Esophagus squamous epithelium (tissue), 4 donors: ENCODE results near the gene RAB11FIP3.

ENCODE experiments used
- CTCF ChIP-seq, 6 experiments: fragments of 450-650 bp in 4 of 6; fragments of 200-600 bp in 2 of 6; sonication (generic) in 2 of 6; IDR thresholded peaks; one replicate each; pipeline ENCODE4 v1.5.1; 2016 to 2019; ENCODE audit warnings: antibody characterized with exemption in 6 of 6, mild to moderate bottlenecking in 4 of 6, moderate library complexity in 4 of 6
- POLR2A ChIP-seq, 4 donors: fragments of 450-650 bp; IDR thresholded peaks; one replicate each; pipeline ENCODE4 v1.6.1; 2017; ENCODE audit warnings: antibody characterized with exemption in 4 of 4, mild to moderate bottlenecking in 4 of 4, moderate library complexity in 3 of 4

GRCh38 chr16:490768-491167 is 65.3 kb downstream of the RAB11FIP3 start:
- no peak for TF ChIP-seq CTCF (IDR thresholded peaks at IDR 0.05)
- TF ChIP-seq POLR2A (IDR thresholded peaks at IDR 0.05) = no peak
